SK-N-MC (cell line): Measurements from ENCODE around the gene KIF1A.

Experiments
- EZH2 ChIP-seq: fragments of 200-600 bp; sonication (generic); IDR thresholded peaks from one replicate; pipeline ENCODE4 v1.6.1; 2017; ENCODE audit warnings: antibody characterized with exemption
- POLR2AphosphoS5 ChIP-seq: IDR thresholded peaks from 2 replicates; pipeline ENCODE4 v1.6.1; 2012; ENCODE audit warnings: mild to moderate bottlenecking, low read depth, low read length, borderline replicate concordance

DNA sequence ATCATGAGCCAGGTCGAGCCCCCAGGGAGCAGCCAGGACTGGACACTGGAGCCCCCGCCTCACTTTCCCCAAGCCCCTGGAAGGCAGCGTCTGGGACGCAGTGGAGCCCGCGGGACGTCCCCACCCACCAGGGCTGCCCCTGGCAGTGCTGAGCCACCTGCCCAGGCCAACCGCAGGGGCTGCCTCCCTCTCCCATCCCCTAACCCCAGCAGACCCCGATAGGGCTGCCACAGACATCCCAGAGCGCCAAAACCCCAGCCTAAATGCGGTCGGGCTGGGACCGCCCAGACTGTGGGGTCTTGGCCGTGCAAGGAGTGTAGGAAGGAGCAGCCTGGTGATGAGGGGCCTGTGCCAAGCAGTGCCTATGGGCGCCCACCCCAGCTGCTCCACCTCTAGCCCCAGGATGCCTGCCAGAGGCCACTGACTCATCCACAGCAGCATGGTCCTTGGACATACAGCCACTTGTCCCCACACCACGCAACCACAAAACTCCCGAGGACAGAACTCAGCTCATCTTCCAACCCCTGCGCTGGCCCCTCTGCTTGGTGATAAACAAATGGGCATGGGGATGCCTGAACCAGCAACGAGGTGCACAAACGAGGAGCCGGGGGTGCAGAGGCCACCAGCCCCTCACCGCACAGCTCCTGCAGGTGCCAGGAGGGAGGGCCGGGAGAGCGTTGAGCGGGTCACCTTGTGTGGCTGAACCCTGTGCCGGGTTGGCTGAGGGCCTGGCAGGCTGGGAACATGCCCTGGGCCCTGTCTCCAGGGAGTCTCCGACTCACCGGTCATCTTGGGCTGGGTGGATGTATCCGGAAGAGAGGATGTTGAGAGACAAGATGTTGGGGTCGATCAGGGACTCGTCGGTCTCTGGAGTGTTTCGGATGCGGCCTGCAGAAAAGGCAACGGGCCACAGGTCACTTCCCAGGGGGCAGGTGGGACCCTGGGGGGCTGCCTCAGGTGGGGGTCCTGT, 83.5 kb downstream of the KIF1A start:
- TF ChIP-seq EZH2 (no peak), POLR2AphosphoS5 (no peak)
